Fibroblast of peridontal ligament (primary cell): ENCODE results near the gene ZSCAN12.
"Not testable (repeated sequence)": the region's sequence is repeated elsewhere in the genome, so short reads cannot be mapped to it uniquely, and the experiment has no call there.

ENCODE experiments used
- DNase-seq: peaks from one replicate; pipeline ENCODE4 v3.0.0-alpha.2; 2010; ENCODE audit errors: extremely low read depth

ZSCAN12 gene

DNA sequence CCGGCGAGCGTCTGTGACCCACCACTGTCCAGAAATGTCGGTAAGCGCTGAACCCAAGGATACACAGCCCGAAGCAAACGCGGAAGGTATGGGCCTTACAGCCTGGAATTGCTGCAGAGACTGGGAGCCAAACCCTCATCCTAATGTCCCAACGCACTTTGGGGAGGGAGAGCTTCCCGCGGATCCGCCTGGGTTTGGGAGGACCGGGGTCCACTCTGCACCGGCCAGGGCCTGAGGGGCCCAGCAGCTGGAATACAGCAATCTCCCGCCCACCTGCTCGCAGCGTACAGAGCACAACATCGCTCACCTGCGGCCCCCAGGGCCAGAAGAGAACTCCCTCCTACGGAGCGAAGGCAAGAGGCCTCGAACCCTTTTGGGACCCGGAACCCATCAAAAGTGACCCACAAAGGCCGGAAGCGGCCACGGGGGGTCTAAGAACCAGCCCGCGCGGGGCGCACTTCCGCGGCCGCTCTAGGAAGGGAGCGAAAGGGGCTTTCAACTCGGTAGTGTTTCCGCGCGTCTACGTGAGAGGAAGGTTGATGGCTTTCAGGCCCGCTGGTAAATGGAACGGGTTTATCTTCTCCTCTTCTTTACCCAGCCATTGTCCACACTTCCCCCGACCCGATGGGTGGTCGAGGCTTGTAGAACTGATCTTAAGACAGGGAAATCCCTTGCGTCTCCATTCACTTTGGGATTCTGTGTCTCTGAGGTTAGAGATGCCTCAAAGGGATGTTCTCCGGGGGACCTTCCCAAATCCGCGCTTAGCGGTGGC is at the start of gene ZSCAN12:
Gene ZSCAN12 (minus strand): TSS at position 398 of the 772 bp plus-strand sequence. CDS start 1,342 bp downstream, outside the sequence.
- peak; percentile 92 for DNase-seq

DNA sequence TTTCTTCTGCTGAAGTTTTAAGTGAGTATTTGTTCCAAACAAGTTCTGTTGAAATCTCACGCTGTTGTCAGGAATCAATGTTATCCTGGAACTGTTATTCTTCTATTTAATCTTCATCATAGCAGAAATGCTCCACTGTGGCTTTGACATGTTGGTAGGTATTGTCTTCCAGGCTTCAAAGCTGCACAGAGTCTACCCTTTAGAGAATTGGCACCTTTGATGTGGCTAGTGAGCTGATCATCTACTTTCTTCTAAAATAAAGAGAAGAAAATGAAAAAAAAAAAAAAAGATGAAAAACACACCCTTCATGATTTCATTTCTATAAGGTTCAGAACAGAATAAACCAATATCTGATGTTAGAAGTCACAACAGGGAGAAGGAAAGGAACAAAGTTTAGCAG is 49.5 kb upstream of the ZSCAN12 start:
- DNase-seq: no peak

DNA sequence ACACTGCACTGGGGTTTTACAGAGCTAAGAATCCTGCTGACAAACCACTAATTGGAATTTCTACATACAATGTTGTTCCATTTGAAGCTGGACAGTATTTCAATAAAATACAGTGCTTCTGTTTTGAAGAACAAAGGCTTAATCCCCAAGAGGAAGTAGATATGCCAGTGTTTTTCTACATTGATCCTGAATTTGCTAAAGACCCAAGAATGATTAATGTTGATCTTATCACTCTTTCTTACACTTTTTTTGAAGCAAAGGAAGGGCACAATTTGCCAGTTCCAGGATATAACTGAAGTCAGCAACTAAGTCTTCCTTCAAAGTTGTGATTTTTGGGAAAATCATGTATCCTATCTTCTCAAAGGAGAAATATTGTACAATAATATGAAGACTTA is 48.0 kb upstream of the ZSCAN12 start:
- not testable (repeated sequence) for DNase-seq

DNA sequence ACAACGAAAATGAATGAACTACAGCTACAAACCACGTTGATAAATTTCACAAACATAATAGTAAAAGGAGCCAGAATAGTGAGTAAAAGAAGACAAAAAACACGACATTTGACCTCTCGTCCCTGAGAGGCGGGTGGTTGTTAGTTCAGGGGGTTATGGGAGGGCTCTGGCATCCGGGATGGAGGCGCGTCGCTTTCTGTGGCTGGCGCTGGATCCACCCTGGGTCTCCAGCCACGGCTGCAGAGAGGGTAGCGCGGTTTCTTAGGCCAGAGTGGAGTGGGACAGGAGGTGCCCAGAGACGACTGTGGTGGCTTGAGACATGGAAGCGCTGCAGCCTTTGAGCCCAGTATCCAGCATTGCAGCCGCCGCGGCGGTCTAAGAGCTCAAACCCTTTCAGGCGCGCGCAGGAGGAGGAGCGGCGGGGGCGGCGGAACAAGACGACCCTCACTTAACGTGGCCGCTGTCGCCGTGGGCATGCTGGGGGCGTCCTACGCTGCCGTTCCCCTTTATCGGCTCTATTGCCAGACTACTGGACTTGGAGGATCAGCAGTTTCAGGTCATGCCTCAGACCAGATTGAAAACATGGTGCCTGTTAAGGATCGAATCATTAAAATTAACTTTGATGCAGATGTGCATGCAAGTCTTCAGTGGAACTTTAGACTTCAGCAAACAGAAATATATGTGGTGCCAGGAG is 47.4 kb upstream of the ZSCAN12 start:
- peak; percentile 19 for DNase-seq

DNA sequence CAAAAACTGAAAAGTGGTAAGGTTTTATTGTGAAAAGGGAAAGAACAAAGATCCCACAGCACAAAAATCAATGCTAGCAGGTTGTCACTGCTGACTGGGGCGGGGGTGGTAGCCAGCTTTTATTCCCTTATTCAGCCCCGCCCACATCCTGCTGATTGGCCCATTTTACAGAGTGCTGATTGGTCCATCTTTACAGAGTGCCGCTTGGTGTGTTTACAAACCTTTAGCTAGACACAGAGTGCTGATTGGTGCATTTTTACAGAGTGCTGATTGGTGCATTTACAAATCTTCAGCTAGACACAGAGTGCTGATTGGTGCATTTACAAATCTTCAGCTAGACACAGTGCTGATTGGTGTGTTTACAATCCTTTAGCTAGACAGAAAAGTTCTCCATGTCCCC is 45.2 kb upstream of the ZSCAN12 start:
- DNase-seq: not testable (repeated sequence)

DNA sequence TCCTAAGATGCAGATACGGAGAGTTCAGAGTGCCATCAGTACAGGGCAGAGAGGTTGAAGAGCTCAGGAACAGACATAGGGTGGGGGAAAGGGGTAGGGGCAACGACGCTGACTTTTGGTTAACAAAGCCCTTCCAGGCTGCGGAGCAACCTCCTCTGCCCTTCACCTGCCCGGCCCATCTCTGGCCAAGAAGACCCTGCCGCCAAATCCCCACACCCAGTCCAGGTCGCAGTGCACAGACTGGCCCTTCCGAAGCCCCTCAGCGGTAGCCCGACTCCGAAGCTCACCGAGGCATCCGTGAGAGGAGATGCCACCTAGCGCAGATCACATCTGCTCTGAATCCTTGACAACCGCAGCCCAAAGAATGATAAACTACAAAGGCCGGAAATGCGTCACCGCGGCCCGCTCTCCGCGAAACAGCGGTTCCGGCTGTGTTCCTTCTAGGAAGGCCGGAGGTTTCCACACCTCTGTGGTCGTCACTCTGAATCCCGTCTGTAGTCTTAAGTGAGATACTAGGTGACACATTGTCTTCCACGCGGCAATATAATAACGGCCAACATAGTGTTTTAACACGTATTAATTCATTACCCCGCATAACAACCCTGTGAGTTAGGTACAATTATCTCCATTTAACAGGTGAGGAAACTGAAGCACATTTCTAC is 43.7 kb upstream of the ZSCAN12 start, which contains the start of gene ZSCAN23:
Gene ZSCAN23 (minus strand): TSS at position 380 of the 662 bp plus-strand sequence. CDS start 7,225 bp downstream, outside the sequence.
- DNase-seq: peak; percentile 92

DNA sequence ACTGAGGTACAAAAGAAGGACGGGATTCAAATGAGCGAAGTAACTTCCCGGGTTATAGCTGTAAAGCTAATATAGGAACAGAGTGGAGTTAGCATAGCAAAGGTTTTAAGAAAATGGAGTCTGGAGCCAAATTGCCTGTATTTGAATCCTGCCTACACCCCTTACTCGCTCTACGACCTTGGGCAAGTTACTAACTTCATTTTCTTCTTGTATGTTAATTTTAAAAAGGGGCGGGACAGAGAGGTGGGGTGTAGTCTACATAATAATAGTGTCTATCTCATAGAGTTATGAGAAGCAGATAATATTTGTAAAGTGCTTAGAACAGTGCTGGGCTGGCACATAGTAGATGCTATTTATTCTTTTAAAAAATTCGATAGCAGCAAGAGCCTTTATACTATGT is 43.0 kb upstream of the ZSCAN12 start:
- no peak for DNase-seq

DNA sequence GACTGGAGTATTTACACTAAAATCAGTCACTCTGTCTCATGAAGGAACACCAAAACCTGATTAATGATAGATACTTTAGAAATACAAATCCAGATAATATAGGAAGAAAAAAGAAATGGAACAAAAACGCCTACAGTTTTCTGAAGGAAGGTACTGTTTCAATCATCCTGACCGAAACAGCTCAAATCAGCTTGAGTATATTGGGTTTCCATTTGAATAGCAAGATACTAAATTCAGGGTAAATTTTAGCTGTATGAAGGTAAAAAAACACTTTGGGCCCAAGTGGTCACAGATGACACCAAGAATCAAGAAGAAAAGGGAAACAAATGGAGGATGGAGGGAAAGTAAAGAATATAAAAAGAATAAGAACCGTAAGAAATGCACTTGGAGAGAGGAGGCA is 36.9 kb upstream of the ZSCAN12 start:
- DNase-seq: no peak

DNA sequence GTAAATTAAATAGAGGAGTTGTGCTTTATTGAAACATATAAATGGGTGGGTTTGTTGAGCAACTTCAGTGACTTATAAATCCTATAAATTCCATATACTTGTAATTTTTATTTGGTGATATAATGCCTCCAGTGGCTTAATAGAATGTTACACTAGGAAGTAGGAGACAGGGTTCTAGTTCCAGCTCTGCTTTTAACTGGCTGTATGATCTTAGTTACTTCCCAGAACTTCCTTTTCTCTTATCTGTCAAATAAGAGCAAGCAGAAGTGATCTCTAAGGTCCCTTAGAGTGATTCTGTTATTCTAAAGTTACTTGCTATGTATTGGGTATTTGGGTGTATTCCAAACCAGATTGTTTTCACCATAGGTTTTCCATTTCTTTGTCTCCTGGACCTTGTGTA is 33.6 kb upstream of the ZSCAN12 start:
- DNase-seq: no peak

DNA sequence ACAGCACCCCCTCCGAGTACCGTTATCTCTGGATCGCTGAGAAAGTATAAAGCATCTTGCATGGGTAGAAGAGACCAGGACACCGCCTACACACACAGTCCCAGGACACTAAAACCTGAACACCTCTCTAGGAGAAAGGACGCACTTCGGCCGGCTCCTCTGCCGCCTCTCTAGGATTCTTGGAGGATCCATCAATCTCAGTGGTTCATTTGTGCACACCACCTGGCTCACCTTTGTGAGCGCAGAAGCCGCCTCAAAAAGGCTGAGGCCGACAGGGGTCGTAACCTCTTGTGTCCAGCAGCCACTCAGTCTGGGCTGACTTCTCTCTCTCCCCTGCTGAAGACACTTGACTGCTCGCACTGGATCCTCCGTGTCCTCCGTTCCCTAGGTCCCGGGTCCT is 30.2 kb upstream of the ZSCAN12 start:
- DNase-seq: no peak

DNA sequence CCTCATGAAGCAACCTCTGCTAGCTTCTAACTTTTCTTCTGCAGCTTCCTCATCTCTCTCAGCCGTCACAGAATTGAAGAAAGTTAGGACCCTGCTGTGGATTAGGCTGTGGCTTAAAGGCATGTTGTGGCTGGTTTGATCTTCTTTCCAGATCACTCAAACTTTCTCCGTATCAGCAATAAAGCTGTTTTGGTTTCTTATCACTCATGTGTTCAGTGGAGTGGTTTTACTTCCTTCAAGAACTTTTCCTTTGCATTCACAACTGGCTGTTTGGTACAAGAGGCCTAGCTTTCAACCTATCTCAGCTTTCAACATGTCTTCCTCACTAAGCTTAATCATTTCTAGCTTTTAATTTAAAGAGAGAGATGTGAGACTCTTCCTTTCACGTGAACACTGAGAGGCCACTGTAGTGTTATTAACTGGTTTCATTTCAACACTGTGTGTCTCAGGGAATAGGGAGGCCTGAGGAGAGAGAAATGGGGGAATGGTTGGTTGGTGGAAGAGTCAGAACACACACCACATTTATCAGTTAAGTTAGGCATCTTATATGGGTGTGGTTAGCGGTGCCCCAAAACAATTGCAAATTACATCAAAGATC is 26.5 kb upstream of the ZSCAN12 start:
- DNase-seq: no peak

DNA sequence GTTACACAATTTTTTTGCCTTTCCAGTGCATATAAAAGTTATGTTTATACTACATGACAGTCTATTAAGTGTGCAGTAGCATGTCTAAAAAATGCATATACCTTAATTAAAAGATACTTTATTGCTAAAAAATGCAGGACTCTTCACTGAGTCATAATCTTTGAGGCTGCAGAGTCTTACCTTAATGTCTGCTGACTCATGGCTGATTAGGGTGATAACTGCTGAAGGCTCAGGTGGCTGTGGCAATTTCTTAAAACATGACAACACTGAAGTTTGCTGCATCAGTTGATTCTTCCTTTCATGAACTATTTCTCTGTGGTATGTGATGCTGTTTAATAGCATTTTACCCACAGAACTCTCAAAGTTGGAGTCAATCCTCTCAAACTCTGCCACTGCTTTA is 24.6 kb upstream of the ZSCAN12 start:
- DNase-seq: no peak

DNA sequence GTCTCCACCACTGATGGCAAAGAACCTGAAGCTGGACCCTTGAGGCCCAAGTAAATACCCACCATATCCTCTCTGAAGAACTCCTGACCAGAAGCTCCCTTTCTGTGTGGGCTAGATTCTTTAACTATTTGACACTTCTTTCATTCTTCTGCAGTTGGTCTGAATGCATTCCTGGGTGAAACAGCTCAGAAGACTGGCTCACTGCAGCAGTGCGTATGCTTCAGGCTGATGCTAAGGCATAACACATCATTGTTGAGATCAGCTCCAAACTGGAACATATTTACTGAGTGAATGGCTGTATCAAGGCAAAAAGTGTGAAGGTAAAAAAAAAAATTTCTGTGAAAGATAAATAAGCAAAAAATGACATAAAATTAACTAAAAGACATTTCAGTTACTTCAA is 24.0 kb upstream of the ZSCAN12 start:
- no peak for DNase-seq

DNA sequence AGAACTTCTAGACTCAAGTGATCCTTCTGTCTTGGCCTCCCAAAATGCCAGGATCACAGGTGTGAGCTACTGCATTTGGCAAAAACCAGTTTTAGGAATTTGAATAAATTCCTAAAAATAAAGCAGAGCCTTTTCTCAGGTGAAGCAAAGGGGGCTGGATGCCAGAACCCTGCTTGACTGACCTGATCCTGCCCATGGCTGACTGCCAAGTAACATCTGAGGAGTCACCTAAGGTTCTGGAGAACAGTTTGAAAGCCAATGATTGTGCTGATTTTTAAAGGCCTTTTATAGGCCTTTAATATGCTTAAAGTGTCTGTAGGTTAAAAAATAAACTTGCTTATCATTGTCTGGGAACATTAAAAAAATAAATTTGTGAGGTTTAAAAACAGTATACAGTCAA is 14.1 kb upstream of the ZSCAN12 start:
- no peak for DNase-seq

DNA sequence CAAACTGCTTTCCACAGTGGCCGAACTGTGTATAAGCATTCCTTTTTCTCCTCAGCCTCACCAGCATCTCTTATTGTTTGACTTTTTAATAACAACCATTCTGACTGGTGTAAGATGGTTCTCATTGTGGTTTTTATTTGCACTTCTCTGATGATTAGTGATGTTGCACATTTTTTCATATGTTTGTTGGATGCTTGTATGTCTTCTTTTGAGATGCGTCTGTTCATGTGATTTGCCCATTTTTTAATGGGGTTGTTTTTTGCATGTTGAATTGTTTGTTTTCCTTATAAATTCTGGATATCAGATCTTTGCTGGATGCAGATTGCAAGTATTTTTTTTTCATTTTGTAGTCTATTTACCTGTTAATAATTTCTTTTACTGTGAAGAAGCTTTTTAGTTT is 11.2 kb upstream of the ZSCAN12 start:
- DNase-seq: no peak

DNA sequence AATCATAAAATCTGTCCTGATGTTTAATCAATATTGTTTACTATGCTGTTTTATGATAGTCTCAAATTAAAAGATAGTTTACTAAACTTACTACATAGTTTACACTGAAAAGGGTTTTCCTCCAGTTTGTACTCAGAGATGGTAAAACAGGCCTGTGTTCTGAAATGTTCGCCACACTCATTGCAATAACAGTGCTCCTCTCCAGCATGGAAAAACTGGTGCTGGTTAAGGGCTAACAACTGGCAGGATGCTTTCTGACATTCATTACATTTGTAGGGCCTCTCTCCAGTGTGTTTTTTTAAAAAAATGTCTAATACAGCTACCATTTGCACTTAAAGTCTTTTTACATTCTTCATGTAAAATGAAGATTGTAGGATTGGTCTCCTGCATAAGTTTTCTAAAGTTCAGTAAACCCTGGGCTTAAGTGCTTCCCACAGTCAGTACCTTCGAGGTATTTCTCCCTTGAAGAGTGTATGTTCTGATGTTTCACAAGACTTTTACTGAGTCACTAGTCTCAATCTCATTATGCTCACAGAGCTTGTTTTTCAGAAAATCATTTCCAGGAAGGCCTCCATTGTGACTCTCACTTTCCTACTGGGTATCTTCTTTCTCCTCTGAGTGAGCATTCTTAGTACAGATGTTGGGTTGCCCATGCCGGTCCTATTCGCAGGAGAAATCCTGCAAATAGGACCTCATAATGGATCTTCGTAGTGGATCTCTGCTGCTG is 8.7 kb upstream of the ZSCAN12 start:
- DNase-seq: peak; percentile 17

DNA sequence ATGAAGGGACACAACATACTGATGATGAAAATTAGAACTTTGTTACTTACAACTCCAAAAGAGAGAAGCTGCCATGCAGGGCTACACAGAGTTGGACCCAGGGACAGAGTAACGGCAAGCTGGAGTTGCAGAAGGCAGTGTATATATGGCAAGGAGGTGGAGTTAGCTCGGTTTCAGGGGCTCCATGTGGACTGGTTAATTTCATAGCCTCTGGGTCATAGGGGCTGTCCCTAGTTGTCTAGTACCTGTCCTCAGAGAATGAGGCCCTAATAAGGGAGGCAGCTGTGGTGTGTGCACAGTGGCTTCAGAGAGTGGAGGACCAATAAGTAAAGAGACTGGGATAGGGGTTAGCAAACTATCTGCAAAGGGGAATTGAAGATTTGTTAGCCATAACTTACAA is 7.9 kb upstream of the ZSCAN12 start:
- no peak for DNase-seq

DNA sequence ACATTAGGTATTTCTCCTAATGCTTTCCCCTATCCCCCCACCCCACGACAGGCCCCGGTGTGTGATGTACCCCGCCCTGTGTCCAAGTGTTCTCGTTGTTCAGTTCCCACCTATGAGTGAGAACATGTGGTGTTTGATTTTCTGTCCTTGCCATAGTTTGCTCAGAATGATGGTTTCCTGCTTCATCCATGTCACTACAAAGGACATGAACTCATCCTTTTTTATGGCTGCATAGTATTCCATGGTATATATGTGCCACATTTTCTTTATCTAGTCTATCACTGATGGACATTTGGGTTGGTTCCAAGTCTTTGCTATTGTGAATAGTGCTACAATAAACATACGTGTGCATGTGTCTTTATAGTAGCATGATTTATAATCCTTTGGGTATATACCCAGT is 4.4 kb upstream of the ZSCAN12 start:
- not testable (repeated sequence) for DNase-seq

DNA sequence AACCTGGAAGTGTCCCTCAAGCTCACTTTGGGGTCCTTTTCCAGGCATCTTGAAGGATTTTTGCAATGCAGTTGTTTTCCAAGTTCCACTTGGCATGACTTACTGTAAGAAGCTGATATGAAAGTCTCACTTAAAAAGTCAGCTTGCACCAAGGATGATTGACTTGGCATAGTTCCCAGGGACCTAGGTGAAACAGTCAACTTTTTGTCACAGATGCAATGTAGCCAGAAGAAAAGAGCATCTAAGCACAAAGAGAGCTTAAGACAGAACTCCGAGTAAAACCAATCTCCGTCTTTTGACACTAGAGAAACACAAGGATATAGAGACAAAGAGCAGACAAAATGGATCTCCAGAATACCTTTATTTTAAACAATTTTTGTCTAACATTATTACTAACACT is 2.6 kb upstream of the ZSCAN12 start:
- DNase-seq: no peak

DNA sequence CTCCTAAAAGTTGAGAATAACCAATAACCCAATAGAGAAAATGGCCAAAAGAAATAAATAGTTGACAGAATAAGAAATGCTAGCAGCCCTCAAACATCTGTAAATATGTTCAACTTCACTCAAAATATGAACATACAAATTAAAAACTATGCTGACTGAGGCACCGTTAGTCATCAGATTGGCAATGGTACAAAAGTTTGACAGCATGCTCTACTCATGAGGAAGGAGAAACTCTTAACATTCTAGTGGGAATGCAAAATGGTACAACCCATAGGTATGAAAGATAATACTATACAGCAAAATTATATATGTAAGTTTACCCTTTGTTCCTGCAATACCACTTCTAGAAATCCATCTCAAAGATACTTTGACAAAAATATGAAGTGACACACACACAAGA is 1.6 kb upstream of the ZSCAN12 start:
- peak; percentile 70 for DNase-seq

DNA sequence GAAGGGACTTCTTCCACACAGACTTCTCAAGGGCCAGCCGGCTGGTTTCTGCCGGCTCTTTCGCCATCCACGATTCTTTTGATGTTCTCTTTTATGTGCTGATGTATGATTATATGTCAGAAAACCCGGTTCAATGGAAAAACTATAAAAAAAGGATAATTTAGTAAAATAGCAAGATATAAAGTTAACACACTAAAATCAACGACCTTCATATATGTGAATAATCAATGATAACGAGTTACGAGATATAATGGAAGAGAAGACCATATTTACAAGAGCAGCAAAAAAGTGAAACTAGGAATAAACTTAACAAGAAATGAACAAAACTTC is 540 bp upstream of the ZSCAN12 start:
- no peak for DNase-seq

DNA sequence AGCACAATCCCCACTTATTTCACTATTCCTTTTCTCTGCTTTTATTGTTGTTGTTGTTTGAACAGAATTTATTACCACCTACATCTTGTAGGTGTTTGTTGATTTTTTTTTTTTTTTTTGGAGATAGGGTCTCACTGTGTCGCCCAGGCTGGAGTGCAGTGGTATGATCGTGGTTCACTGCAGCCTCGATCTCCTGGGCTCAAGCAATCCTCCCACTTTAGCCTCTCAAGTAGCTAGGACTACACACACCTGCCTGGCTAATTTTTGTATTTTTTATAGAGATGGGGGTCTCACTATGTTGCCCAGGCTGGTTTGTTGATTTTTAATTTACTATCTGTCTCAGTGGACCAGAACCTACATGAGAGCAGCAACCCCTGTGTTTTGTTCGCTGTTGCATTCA is 3.6 kb downstream of the ZSCAN12 start:
- no peak for DNase-seq
